ENCODE measurements around the gene PAN3.
A peak's percentile ranks its signal among the peaks of the same experiment; 100 is the strongest.
"Not testable (repeated sequence)": the region's sequence is repeated elsewhere in the genome, so short reads cannot be mapped to it uniquely, and the experiment has no call there.

Gene PAN3

GRCh38 chr13:28138012-28138755 lies at the start of gene PAN3:
PAN3 (plus strand) TSS chr13:28138545; CDS start chr13:28138658, 113 bp downstream.
- DNase-seq (ENCODE audit: low read depth in 2 of 2), result peak; percentile 84 to 86

GRCh38 chr13:28089065-28089464 lies 49.3 kb upstream of the PAN3 start:
- DNase-seq (ENCODE audit: low read depth in 2 of 2), result no peak

- DNase-seq (ENCODE audit: low read depth in 2 of 2), result no peak
Measured at GRCh38 chr13:28092431-28092830, 45.9 kb upstream of the PAN3 start.

DNA sequence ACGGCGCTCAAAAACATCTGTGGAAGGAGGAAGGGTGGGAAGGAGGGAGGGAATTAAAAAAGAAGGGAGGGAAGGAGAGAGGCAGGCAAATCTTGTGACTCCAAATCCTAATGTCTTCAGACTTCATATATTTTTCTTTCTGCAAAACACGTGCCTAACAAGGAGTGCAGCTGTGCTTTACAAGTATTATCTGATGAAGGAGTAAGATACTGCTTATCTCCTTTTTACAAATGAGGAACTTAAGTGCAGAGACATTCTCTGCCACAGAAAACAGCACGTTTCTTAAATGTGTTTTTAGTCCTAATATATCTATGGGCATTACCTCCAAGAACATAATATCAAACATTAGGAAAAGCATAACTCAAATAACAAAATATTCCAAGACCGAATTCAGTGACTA lies 44.5 kb upstream of the PAN3 start:
- DNase-seq (ENCODE audit: low read depth in 2 of 2), result no peak

DNA sequence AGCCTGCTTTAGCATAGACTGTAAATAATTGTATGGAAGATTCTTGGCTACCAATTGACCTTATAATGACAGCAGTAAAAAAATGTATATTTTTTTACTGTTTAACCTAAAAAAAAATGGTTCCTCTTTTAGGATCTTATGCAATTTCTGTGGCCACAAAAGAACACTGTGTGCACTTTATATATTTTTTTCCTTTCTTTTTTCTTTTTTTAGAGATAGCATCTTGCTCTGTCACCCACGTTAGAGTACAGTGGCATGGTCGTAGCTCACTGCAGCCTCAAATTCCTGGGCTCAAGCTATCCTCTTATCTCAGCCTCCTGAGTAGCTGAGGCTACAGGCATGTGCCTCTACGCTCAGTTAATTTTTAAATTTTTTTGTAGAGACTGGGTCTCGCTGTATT lies 44.0 kb upstream of the PAN3 start:
- DNase-seq (ENCODE audit: low read depth in 2 of 2), result no peak

DNA sequence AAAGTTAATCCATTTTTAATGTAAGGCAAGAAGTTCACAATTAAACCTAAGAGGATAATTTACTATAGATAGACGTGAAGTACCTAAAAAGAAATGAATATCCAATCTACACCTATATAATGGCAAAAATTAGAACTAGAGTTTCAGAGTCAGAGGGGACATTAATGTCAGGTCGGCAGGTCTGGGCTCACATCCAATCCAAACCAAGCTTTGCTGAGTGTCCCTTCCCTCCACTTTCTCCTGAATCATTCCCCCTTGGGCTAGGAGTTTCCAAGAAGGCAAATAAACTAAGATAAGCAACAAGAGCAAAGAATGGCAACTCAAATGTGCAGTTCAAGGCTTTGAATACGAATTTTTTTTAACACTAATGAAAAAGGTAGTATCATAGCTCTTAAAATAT lies 40.8 kb upstream of the PAN3 start:
- DNase-seq (ENCODE audit: low read depth in 2 of 2), result no peak

DNA sequence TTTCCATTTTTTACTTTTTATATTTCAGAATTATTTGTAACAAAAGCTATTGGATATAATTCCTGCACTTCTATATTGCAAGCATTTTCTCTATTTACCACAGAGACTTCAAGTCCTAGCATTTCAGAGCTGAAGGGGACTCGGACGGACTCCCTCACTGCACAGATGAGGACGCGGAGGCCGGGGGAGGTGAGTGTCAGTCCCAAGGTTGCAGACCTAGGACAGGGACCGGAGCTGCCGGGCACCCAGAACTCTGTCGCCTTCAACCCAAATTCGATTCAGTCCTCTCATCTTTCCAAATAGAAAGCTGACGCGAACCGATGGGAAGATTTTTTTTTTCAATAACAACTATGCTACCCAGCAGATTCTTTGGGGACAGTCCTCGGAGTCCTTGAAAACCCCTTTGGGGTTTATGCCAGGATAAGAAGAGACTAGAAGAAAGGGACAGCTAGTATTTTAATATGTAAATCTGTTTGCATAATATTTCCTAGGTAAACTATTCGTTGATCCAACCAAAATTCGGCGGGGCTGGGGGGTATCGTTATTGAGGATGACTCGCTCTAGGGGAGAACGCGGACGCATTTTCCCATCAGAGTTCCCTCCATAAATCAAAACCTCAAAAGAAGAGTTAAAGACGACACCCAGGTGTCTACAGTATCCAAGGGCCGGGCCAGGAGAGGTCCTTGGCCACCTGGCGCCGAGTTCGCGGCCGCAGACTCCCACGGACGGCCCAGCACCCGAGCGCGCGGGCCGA lies 38.8 kb upstream of the PAN3 start:
- DNase-seq (ENCODE audit: low read depth in 2 of 2), result no peak

- peak; percentile 6 to 19 for DNase-seq (ENCODE audit: low read depth in 2 of 2)
Measured at GRCh38 chr13:28100150-28101121, 37.9 kb upstream of the PAN3 start, which contains the start of gene FLT3. FLT3 (minus strand) TSS chr13:28100576; CDS start chr13:28100510, 66 bp downstream.

GRCh38 chr13:28101886-28102285 lies 36.5 kb upstream of the PAN3 start:
- DNase-seq (ENCODE audit: low read depth in 2 of 2), result not testable (repeated sequence)

- no peak for DNase-seq (ENCODE audit: low read depth in 2 of 2)
Measured at GRCh38 chr13:28106976-28107375, 31.4 kb upstream of the PAN3 start.

DNA sequence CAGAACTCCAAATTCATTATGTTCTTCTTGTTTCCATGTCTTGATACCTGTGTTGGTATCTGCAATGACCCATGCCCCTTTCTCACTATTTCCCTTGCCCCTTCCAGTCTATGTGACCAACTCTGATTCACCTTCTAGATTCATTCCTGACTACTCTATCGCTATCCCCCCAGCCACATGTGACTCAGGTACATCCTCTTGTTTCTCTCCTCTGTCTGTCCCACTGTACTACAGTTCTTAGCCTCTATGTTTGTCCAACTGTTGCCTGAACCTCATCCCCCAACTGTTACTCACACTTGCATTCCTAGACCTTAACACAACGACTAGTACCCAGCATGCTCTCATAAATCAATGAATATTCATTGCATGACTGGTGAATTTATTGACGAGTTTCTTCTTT lies 27.9 kb upstream of the PAN3 start:
- no peak for DNase-seq (ENCODE audit: low read depth in 2 of 2)

- no peak for DNase-seq (ENCODE audit: low read depth in 2 of 2)
Measured at GRCh38 chr13:28116736-28117135, 21.6 kb upstream of the PAN3 start.

DNA sequence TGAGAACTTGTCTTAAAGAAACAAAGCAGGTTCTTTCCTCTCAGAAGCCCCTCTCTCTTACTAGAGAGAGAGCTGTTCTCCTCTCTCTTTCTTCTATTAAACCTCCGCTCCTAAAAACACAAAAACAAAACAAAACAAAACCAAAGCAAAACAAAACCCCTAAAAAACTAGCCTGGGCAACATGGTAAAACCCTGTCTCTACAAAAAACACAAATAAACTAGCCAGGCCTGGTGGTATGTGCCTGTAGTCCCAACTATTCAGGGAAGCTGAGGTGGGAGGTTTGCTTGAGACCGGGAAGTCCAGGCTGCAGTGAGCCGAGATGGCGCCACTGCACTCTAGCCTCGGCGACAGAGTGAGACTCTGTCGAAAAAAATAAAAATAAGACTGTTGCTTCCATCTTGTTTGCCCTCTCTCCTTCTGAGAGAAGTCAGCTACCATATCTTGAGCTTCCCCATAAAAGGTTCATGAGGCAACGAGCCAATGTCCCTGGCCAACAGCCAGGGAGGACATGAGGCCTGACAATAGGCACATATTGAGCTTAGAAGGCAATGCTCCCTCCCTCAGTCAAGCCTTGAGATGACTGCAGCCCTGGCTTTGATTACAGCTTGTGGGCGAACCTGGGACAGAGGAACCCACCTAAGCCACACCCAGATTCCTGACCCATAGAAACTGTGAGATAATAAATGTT lies 20.5 kb upstream of the PAN3 start:
- no peak for DNase-seq (ENCODE audit: low read depth in 2 of 2)

GRCh38 chr13:28120317-28120716 lies 18.0 kb upstream of the PAN3 start:
- DNase-seq (ENCODE audit: low read depth in 2 of 2), result no peak

DNA sequence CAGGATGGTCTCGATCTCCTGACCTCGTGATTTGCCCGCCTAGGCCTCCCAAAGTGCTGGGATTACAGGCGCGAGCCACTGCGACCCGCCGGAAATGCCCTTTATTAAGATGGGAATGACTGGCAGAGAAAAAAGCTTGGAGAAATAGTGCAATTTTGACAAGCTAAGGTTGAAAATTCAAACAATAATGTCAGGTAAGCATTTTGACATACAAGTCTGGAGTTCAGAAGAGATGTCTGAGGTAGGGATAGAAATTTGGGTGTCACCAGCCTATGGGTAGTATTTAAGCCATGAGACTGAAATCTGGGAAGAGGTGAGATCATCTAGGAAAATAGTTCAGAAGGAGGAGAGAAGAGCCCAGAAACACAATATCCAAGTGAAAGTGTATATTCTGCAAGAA lies 17.1 kb upstream of the PAN3 start:
- DNase-seq (ENCODE audit: low read depth in 2 of 2), result no peak

GRCh38 chr13:28128030-28128429 lies 10.3 kb upstream of the PAN3 start:
- no peak for DNase-seq (ENCODE audit: low read depth in 2 of 2)

DNA sequence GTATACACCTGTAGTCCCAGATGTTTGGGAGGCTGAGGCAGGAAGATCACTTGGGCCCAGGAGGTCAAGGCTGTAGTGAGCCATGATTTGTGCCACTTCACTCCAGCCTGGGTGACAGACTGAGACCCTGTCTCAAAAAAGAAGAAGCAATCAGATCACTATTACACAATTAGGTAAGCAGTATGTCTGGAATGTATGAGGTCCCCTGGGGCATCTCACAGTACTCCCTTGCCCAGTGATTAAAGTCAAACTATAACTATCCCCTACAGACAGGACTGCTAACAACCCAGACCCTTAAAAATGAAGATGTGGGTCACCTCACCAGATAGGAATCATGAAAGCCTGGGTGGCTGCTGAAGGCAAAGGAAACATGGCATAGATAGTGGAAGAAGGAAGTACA lies 9.4 kb upstream of the PAN3 start:
- DNase-seq (ENCODE audit: low read depth in 2 of 2), result no peak

- no peak for DNase-seq (ENCODE audit: low read depth in 2 of 2)
Measured at GRCh38 chr13:28129911-28130693, 8.2 kb upstream of the PAN3 start.

DNA sequence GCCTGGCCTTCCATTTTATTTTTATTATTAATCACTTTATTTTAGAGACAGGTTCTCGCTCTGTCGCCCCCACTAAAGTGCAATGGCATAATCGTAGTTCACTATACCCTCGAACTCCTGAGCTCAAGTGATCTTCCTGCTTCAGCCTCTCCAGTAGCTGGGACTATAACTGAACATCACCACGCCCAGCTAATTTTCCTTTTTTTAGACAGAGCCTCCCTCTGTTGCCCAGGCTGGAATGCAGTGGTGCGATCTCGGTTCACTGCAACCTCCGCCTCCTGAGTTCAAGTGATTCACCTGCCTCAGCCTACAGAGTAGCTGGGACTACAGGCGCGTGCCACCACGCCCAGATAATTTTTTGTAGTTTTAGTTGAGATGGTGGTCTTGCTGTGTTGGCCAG lies 6.7 kb upstream of the PAN3 start:
- no peak for DNase-seq (ENCODE audit: low read depth in 2 of 2)

- no peak for DNase-seq (ENCODE audit: low read depth in 2 of 2)
Measured at GRCh38 chr13:28136916-28137315, 1.4 kb upstream of the PAN3 start.

DNA sequence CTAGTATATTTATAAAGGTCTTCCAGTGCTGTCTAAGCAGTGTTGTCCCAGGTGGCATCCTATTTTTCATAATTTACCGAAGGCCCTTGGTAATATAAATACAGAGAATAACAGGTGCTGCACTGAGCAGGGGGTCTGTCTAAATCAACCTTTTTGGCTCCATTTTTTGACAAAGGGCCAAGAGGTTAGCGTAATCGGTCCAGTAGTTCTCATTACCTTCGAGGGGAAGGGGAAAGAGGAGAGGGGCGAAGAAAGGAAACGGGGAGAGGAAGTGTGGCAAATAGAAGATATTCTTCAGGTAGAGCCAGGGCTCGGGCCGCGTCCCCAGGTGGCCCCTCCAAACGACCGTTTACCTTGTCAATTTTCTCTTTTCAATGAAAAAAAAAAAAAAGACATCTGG lies 749 bp upstream of the PAN3 start:
- no peak for DNase-seq (ENCODE audit: low read depth in 2 of 2)

Measured in stimulated activated CD8-positive, alpha-beta memory T cell treated with anti-CD3 and anti-CD28 coated beads, Interleukin-15, amount 100 ng/mL, for 48 hours (primary cell).